Skin of body (tissue), 2 donors: ENCODE measurements around the gene TICRR. TPM values are rescaled to one million over a fixed set of nuclear protein-coding genes. Genes with fewer than 3 reads are reported as not detected.

Source experiments
- DNase-seq: peaks from one replicate; lab custom pipeline; 2025; lab: John Stamatoyannopoulos, UW
- total RNA-seq: library from RNA; depleted of rRNA; stranded (reverse); fragments of >200 nt; gene quantifications from one replicate; pipeline ENCODE4 v1.2.3, GENCODE V29; 2014

The TICRR gene
- total RNA-seq, 1 donor from 2014 or later, result 2.4 TPM

DNA sequence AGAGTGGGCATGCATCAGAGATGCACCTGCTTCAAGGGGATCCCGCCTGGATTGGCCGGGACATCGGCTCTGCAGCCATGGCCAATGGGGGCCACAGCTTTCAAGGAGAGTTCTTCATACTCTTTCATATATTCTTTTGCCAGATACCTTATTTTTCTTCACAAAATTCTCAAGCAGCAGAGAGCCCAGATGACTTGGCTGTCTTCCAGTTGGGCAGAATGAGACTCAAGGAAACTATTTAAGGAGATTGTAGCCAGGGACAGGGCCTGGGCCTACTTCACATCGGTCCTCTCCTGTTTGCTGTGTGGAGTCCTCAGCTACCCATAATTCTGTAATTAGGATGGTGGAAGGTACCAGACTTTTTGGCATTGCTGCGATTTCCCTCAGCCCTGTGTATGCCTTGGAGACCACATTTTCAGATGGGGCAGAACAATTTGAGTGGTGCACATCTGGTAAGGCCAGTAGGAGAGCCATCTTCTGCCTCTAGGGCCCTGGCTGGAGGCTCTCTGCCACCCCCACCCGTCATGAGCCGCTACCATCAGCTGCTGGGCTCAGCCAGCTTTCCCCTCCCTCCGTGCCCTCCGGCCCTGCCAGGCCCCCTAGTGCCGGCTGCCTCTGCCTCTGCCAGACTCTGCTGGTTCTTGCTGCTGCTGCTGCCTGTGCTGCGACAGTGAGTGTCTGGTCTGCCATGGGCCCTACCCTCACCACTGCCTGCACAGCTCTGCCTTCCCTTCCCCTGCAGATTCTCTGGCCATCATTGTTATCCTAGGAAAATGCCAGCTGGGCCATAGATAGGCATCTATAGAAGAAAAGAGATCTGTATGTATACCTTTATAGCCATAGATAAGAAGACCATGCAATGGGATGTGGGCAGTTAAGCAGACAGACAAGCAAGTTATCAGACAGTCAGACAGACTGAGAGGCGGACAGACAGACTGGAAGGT lies 97.2 kb downstream of the TICRR start:
- DNase-seq, result no peak

- no peak for DNase-seq
These were observed 97.9 kb downstream of the TICRR start for GRCh38 chr15:89673165-89673512.

- DNase-seq, result no peak
These were observed 99.3 kb downstream of the TICRR start for GRCh38 chr15:89674526-89674925.

- no peak for DNase-seq
These were observed 100.3 kb downstream of the TICRR start for GRCh38 chr15:89675606-89676005.

DNA sequence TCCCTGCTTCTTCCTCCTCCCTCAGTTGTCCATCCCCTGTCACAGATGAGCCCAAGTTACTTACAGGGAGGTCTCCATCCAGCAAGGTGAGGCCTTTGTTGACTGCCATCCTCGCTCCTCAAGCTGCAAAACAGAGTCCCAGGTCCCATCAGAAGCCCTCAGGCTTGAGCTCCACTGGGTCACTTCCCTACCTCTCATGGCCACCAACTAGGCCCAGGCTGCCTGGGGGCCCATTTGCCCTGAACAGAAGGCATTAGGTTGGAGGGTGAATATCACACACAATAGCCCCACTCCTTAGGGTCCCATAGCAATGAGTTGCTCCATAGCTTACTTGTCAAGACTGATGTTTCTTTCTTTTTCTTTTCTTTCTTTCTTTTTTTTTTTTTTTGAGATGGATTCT lies 102.1 kb downstream of the TICRR start:
- no peak for DNase-seq

Other genes with a start within 250 kb of the TICRR start
- 37.9 TPM for gene POLG, start 240.6 kb upstream of the TICRR start, total RNA-seq
- 13.3 TPM for gene RHCG, start 78.9 kb upstream of the TICRR start, total RNA-seq
- gene KIF7, start 80.0 kb downstream of the TICRR start, total RNA-seq, result 7.0 TPM
- gene PLIN1, start 103.9 kb downstream of the TICRR start, total RNA-seq, result 119 TPM
- gene PEX11A, start 115.3 kb downstream of the TICRR start, total RNA-seq, result 10.7 TPM
- 0.20 TPM for gene WDR93, start 115.3 kb downstream of the TICRR start, total RNA-seq
- gene MESP1, start 175.8 kb downstream of the TICRR start, total RNA-seq, result 1.6 TPM
- gene MESP2, start 200.9 kb downstream of the TICRR start, total RNA-seq, result 0.30 TPM
- gene ANPEP, start 239.4 kb downstream of the TICRR start, total RNA-seq, result 9.4 TPM